Ishikawa (cell line): ENCODE results near the gene EEF1E1.
A peak's percentile ranks its signal among the peaks of the same experiment; 100 is the strongest.

Source experiments
- CEBPB ChIP-seq: IDR thresholded peaks from 2 replicates; pipeline ENCODE4 v1.6.1; 2012
- EGR1 ChIP-seq: IDR thresholded peaks from 2 replicates; pipeline ENCODE4 v1.6.1; 2012
- EP300 ChIP-seq: IDR thresholded peaks from 2 replicates; pipeline ENCODE4 v1.6.1; 2012; ENCODE audit warnings: borderline replicate concordance
- FOXM1 ChIP-seq: IDR thresholded peaks from 2 replicates; pipeline ENCODE4 v1.6.1; 2012; ENCODE audit warnings: low read depth, borderline replicate concordance
- MAX ChIP-seq: IDR thresholded peaks from 2 replicates; pipeline ENCODE4 v1.6.1; 2012
- NFIC ChIP-seq: IDR thresholded peaks from 2 replicates; pipeline ENCODE4 v1.6.1; 2012
- RAD21 ChIP-seq: IDR thresholded peaks from 2 replicates; pipeline ENCODE4 v1.6.1; 2012; ENCODE audit warnings: low read depth
- REST ChIP-seq: IDR thresholded peaks from 2 replicates; pipeline ENCODE4 v1.6.1; 2012; ENCODE audit warnings: low read depth, mild to moderate bottlenecking
- TCF12 ChIP-seq: IDR thresholded peaks from 2 replicates; pipeline ENCODE4 v1.6.1; 2012; ENCODE audit warnings: low read depth
- YY1 ChIP-seq: IDR thresholded peaks from 2 replicates; pipeline ENCODE4 v1.6.1; 2012; ENCODE audit warnings: low read depth
- ZBTB7A ChIP-seq: IDR thresholded peaks from 2 replicates; pipeline ENCODE4 v1.6.1; 2012; ENCODE audit warnings: low read depth
- TF ChIP-seq, protein P1 (sequence below): IDR thresholded peaks from 2 replicates; pipeline ENCODE4 v1.6.1; 2012

- TF ChIP-seq REST (no peak), EP300 (no peak), YY1 (no peak), TCF12 (no peak), NFIC (no peak), CEBPB (no peak), EGR1 (no peak), RAD21 (peak; percentile 73), MAX (no peak), ZBTB7A (no peak), FOXM1 (no peak)
- TF ChIP-seq, protein P1, sequence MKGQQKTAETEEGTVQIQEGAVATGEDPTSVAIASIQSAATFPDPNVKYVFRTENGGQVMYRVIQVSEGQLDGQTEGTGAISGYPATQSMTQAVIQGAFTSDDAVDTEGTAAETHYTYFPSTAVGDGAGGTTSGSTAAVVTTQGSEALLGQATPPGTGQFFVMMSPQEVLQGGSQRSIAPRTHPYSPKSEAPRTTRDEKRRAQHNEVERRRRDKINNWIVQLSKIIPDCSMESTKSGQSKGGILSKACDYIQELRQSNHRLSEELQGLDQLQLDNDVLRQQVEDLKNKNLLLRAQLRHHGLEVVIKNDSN: no peak
Measured at GRCh38 chr6:8131265-8131897, 29.0 kb upstream of the EEF1E1 start.
